ENCODE measurements around the gene GIPC3.
"Not testable (repeated sequence)": the region's sequence is repeated elsewhere in the genome, so short reads cannot be mapped to it uniquely, and the experiment has no call there.

Gene GIPC3

DNA sequence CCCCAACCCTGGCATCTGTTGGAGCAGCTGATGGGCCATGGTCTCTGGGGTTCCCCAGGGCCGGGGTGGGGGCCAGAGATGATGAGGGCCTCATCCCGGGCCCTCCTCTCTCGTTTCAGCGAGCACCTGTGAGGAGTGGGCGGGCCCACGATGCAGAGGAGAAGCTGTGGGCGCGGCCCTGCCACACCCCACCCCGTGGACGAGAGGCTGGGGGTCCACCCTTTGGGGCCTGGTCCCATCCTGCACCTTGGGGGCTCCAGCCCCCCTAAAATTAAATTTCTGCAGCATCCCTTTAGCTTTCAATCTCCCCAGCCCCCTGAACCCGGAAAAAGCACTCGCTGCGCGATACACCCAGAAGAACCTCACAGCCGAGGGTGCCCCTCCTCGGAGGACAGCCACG lies 6.9 kb upstream of the GIPC3 start:
- DNase-seq: no peak

DNA sequence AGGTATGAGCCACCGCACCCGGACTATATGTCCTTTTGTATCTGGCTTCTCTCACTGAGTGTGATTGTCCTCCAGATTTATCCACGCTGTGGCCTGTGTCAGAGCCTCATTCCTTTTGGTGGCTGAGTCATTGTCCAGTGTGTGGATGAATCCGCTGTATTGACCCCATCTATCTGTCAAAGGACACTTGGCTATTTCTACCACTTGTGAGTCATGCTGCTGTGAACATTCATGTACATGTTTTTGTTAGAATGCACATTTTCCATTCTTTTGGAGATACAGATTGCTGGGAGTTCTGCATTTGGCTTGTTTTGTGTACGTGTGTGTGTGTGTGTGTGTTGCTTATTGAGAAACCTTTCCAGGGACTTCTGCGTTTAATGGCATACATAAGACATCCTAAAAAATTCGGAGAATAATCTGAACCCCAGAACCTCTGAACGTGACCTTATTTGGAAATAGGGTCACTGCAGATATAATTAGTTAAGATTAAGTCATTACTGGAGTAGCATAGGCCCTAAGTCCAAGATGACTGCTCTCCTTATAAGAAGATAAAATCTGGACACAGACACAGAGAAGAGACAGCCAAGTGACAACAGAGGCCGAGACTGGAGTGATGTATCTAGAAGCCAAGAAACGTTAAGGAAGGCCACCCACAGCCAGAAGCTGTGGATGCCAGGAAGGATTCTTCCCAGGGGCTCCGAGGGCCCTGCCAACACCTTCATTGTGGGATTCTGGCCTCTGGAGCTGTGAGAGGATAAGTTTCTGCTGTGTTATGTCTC lies 4.9 kb upstream of the GIPC3 start:
- no peak for DNase-seq

DNA sequence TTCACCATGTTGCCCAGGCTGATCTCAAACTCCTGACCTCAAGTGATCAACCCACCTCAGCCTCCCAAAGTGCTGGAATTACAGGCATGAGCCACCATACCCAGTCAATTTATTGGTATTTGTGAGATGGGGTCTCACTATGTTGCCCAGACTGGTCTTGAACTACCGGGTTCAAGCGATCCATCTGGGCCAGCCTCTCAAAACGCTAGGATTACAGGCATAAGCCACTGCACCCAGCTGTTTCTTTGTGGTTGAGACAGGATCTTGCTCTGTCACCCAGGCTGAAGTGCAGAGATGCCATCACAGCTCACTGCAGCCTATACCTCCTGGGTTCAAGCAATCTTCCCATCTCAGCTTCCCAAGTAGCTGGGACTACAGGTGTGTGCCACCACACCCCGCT lies 3.5 kb upstream of the GIPC3 start:
- DNase-seq: not testable (repeated sequence)

DNA sequence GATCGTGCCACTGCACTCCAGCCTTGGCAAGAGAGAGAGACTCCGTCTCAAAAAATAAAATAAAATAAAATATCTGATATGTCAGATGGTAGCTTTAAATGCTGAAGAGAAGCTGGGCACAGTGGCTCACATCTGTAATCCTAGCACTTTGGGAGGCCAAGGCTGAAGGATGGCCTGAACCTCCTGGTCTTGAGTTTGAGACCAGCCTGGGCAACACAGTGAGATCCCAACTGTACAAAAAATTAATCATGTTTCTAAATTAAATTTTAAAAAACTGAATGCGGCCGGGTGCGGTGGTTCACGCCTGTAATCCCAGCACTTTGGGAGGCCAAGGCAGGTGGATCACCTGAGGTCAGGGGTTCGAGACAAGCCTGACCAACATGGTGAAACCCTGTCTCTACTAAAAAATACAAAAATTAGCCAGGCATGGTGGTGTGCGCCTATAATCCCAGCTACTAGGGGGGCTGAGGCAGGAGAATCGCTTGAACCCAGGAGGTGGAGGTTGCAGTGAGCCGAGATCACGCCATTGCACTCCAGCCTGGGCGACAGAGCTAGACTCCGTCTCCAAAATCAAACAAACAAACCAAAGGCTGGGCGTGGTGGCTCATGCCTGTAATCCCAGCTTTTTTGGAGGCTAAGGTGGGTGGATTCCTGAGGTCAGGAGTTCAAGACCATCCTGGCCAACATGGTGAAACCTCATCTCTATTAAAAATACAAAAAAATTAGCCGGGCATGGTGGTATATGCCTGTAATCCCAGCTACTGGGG lies 1.1 kb upstream of the GIPC3 start:
- DNase-seq: not testable (repeated sequence)

DNA sequence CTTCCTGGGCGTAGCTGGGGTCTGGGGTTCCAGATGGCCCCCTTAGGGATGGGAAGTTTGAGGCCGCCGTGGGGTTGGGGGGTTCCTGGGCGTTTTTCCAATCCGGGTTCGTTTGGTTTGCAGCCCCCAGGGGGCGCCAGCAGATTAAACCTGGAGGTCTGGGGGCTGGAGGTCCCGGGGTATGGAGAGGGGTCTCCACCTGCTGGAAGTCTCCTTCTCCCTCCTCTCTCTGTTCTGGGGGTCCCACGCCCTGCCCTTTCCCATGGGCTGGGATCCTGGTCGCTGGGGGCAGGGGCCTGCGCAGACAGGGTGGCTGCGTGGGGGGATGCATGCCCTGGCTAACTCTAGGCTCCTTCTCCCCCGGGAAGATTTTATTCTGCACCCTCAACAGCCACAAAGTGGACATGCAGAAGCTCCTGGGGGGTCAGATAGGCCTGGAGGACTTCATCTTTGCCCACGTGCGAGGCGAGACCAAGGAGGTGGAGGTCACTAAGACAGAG lies 899 bp downstream of the GIPC3 start:
- DNase-seq: no peak

DNA sequence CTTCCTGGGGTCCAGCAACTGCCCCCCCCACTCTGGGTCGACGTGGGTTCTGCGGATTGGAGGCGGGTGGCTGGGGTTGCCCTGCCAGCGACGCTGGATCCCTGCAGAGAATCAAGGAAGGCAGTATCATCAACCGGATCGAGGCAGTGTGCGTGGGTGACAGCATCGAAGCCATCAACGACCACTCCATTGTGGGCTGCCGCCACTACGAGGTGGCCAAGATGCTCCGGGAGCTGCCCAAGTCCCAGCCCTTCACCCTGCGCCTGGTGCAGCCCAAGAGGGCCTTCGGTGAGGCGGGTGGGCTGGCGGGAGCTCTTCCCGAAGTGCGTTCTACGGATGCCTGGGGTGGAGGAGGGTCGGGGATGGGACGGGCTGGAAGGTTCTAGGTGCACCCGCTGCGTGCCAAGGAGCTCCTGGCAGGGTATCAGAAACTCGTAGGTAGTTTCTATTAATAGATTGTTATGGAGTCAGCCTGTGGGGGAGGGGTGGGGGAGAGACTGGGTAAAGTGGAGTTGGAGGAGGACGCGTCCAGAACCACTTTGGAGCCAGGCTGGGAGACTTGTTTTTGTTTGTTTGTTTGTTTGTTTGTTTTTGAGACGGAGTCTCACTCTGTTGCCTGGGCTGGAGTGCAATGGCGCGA lies 1.5 kb downstream of the GIPC3 start:
- DNase-seq: no peak

DNA sequence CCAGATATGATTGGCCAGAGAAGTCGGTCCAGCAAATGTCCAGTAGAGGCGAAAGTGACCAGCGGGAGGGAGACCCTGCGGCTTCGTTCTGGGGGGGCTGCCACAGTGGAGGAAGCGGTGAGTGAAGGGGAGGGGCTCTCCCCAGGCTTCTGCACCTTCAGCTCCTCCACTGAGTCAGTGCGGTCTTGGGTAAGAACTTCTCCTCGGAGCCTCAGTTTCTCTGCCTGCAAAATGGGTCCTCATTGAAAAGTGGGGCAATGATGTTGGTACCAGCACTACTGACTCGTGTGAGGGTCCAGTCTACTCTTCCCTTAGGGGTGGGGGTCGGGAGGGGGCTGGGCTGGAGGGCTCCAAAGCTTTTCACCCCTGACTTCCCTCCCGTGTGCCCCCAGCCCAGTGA lies 4.2 kb downstream of the GIPC3 start:
- no peak for DNase-seq

DNA sequence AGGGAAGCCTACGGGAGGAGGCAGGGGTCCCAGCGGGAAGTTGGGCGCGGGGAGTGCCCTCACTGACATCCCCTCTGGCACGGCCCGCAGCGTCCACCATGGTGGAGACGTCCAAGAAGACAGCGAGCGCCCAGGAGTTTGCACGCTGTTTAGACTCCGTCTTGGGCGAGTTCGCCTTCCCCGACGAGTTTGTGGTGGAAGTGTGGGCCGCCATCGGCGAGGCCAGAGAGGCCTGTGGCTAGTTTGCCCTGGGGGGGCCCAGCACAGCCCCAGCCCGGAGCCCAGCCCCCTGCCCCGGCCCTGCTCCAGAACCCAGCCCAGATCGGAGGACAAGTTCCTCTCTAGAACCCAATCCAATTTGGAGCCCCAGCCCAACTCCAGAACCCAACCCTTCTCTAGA lies 4.7 kb downstream of the GIPC3 start:
- DNase-seq: no peak

DNA sequence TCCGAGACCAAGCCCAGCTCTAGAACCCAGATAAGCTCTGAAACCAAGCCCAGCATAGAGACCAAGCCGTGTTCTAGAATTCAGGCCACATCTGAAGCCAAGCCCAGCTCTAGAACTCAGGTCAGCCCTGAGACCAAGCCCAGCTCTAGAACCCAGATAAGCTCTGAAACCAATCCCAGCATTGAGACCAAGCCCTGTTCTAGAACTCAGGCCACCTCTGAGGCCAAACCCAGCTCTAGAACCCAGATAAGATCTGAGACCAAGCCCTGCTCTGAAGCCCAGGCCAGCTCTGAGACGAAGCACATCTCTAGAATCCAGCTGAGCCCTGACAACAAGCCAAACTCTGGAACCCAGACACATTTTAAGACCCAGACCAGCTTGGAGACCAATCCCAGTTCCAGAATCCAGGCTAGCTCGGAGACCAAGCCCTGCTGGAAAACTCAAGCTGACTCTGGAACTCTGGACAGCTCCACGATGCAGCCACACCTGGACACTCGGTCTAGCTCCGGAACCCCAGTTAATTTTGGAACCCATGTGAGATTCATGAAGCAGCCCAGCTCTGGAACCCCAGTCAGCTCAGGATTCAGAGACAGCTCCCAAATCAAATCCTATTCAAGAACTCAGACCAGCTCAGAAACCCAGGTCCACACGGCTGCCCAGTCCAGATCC lies 5.8 kb downstream of the GIPC3 start:
- no peak for DNase-seq

DNA sequence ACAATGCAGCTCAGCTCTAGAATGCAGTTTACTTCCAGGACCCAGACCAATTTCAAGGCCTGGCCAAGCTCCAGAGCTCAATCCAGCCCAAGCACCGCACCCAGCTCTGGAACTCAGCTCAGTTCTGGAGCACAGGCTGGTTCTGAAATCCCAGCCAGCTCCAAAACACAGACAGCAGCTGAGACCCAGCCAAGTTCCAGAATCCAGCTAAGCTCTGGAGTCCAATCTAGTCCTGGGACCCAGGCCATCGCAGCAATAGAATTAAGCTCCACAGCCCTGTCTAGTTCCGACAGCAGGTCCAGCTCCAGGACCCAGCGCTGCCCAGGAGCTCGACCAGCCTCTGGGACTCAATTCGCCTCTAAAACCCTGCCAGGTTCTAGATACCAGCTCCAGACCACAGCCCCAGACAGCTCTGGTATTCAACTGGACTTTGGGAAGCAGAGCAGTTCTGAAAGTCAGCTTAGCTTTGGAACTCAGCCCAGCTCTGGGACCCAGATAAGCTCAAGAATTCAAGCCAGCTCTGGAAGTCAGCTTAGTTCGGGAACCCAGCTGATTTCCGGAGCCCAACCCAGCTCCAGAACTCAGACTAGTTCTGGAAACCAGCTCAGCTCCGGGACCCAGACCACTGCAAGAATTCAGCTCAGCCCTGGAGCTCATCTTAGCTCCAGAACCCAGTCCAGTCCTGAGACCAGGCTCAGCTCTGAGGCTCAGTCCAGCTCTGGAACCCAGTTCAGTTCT lies 6.8 kb downstream of the GIPC3 start:
- DNase-seq: no peak

DNA sequence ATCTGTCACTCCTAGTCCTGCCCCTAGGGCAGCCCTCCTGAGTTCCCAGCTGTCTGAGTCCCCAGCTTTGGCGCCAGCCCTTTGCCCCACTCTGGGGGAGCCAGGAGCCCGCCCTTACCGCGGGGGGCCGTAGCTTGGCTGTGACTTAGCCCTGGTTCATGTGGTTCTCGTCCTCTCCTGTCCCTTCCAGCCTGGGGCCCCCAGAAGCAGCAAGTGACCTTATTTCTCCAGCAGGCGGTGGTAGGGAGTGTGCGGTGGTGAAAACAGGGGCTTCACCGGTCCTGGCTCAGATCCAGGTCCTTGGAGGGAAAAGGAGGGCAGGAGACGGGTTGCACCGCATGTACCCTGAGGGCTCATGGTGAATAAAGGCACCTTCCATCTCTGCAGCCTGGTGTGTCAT lies 7.9 kb downstream of the GIPC3 start:
- no peak for DNase-seq

DNA sequence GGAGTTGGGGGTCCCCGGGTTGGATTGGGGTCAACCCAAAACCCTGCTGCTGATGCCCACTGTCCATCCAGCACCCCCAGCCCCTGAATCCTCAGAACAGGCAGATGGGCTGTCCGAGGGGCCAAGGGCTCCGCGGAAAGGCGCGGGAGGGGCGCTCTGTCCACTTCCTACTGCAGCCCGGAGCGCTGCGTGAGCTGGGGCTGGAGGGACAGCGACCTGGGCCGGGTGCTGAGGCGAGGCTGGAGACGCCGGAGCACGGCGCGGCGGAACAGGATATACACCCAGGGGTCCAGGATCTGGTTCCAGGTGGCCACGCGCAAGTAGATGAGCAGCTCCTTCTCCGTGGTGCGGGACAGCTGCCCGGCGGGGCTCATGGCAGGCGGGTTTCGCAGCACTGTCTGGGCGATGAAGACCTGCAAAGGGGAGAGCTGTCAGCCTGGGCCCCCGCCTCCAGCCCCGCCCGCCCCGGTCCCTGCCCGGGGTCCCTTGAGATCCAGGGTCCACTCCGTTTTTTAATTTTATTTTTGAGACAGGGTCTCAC lies 10.3 kb downstream of the GIPC3 start:
- no peak for DNase-seq

DNA sequence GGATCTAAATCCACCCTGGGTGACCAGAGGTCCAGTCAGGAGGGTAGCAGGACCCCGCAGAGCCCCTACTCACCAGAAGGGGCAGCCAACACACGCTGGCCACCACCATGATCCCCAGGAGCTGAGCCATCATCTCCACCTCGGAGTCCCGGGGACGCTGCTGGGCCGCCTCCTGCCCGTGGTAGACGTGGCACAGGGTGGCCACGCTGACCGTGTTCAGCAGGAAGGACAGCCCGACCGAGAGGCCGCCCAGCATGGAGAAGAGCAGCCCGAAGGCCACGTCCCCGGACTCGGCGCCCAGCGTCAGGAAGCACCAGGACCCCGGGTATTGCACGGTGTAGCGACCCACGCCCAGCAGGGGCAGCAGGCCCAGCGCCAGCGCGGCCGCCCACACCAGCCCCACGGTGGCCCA lies 14.5 kb downstream of the GIPC3 start:
- no peak for DNase-seq

DNA sequence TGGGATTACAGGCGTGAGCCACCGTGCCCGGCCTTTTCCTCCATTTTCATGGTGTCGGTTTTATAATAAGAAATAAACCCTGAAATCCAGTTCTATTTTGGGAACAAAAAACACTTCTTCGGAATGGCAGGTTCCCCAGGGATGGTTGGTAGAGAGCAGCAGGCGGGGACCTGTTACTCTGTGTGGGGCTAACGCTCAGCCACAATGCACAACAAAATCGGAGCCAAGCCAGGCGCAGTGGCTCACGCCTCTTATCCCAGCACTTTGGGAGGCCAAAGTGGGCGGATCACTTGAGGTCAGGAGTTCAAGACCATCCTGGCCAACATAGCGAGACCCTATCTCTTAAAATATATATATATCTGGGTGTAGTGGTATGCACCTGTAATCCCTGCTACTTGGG lies 15.7 kb downstream of the GIPC3 start:
- DNase-seq: no peak

DNA sequence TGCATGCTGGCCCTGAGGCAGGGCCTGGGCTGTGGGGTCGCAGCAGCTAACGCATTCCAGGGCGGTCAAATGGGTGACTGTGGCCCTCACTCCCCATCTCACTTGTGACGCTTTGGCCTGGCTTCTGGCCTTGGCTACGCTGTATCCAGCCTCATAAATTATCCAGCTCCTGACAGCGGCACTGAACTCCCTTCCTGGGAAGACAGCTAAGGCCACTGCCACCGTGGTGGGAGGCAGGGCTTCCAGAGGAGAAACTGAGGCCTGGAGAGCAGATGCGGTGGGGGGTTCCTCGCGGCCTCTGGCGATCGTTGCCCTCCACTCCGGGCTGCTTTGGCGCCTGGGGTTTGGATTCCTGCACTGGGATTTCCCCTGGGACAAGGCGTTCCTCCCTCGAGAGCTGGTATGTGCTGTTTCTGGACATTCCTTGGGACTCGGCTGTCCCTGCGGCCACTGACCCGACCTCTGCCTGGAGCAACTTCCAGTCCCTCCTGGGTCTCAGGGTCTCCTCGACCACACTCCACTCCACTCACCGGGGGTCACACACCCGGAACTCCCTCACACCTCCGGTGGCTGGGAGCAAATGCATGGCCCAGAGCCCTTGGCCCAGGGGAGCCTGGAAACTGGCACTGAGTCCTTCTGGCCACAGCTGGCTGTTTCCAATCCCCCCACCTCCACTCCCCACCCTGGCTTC lies 18.0 kb downstream of the GIPC3 start:
- DNase-seq: no peak

DNA sequence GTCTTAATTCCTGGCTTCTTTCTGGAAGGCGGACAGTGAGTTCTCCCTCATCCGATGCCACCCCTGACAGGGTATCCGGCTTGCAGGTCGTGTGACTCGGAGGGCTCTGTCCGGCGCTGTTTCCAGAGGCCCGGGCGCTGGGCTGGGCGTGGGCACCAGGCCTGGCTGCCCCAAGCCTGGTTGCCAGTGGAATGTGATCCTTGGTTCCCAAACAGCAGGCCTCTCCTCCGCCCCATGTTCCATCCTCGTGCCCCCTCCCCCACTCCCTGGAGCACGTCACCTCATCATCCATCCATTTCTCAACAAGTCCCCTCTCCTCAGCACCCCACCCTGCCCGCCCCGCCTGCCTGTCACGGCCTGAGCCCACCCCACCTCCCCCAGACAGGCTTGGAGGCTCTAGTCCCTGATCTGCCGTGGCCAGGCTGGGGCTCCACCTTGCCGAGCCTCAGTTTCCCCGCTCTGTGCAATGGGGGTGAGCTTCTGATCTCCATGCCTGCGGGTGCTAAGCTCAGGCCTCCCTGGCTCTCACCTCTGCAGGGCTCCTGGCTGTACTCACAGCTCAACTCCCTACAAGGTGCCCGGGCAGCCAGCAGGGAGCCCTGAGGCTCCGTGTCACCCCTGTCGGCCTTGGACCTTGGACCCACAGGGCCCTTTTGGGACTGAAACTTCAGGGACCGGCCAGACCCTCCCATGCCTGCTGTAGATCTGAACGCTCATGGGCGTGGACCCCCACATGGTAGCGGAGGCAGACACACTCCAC lies 19.1 kb downstream of the GIPC3 start:
- DNase-seq: no peak

DNA sequence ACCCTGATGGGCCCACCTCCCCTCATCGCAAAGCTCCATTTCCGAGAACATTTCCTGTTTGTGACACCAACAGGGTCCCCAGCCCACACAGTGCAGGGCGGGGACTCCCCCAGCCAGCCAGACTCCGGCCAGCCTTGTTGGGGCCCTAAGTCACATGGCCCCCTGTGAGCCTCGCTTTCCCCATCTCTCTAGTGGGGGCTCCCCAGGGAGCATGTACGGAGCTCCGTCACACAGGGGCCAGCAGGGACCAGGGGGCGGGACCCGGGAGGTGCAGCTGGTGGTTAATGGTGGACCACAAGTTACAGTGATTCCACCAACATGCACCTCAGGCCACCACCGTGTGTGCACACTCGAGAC lies 19.7 kb downstream of the GIPC3 start:
- no peak for DNase-seq

DNA sequence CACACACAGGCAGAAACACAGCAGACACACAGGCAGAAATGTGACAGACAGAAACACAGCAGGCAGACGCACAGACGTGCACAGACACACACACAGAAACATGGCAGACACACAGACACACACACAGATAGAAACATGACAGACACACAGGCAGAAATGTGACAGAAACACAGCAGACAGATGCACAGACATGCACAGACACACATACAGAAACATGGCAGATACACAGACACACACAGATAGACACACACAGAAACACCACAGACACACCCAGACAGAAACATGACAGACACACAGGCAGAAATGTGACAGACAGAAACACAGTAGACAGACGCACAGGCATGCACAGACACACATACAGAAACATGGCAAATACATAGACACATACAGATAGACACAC lies 20.1 kb downstream of the GIPC3 start:
- no peak for DNase-seq

DNA sequence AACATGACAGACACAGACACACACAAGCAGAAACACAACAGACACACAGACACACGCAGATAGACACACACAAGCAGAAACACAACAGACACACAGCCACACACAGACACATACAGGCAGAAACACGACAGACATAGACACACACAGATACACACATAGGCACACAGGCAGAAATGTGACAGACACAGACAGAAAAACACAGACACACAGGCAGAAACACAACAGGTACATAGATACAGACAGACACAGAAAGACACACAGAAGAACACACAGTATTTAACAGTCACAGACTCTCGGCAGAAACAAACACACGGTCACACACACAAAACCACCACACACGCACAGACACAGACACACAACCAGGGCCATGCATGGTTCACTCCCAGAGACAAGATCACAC lies 20.5 kb downstream of the GIPC3 start:
- no peak for DNase-seq

DNA sequence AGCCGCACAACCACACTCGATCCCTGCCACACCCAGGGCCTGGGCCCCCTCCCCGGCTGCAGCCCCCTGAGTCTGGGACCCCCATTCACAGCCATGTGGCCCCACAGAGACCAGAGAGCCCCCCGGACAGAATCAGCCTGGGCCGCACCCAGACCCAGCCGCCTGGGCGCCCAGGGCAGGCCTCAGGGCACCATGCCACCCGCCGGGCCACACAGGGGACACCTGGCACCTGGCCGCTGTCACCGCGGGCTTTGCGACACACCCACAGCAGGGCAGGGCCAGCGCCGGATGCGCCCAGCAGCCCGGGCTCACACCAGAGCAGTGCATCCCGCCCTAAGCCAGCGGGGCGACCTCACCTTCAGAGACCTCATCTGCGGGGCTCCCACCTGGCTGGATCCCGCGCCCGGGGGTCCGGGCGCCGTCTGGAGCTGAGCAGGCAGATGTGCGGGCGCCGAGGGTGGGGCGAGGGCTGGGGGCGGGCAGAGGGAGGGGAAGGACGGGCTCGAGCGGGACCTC lies 21.0 kb downstream of the GIPC3 start:
- no peak for DNase-seq

All from NCI-H2081 treated with DMSO at 0.1 percent for 48 hours (cell line).